PC-9 (cell line): ENCODE measurements around the gene ERC1. TPM values are rescaled to one million over a fixed set of nuclear protein-coding genes. Genes with fewer than 3 reads are reported as not detected.

Experiments used
- BruUV-seq: library from RNA; stranded (reverse); fragments of 400-500 nt; replicated peaks from 2 replicates; lab custom pipeline; 2021; lab: Mats Ljungman, UMichigan
- CTCF ChIA-PET: fragments of 300-600 bp; sonication (Branson Sonifier 250); formaldehyde crosslinking; loops from one replicate; lab custom pipeline; 2022; ENCODE audit warnings: antibody characterized with exemption; lab: Charles Lee
- POLR2A ChIA-PET: fragments of 300-600 bp; sonication (Branson Sonifier 250); formaldehyde crosslinking; loops from one replicate; lab custom pipeline; 2022; ENCODE audit warnings: antibody characterized with exemption; ENCODE audit not compliant: unreplicated experiment; lab: Charles Lee
- DNase-seq, 2 experiments: peaks; one replicate each; pipeline versions ENCODE4 v3.0.0 to v3.0.0-alpha.2; 2015 to 2022; ENCODE audit warnings: mixed read lengths in 1 of 2
- H2AFZ ChIP-seq: fragments of 200-600 bp; sonication (generic); 2 replicates; pipeline ENCODE4 v1.8.1; 2017; ENCODE audit warnings: antibody characterized with exemption
- H3F3A ChIP-seq: fragments of 200-600 bp; sonication (generic); 2 replicates; pipeline ENCODE4 v1.8.1; 2017; ENCODE audit warnings: antibody characterized with exemption, mild to moderate bottlenecking, low read depth; ENCODE audit not compliant: insufficient read depth
- H3K27ac ChIP-seq: fragments of 200-600 bp; sonication (generic); 2 replicates; pipeline ENCODE4 v1.6.1; 2016; ENCODE audit warnings: mixed run types
- H3K27me3 ChIP-seq: fragments of 200-600 bp; sonication (generic); 2 replicates; pipeline ENCODE4 v1.6.1; 2016; ENCODE audit warnings: low read depth, mixed run types; ENCODE audit not compliant: insufficient read depth
- H3K36me3 ChIP-seq: fragments of 200-600 bp; sonication (generic); 2 replicates; pipeline ENCODE4 v1.6.1; 2016; ENCODE audit warnings: low read depth, mixed run types
- H3K4me1 ChIP-seq: fragments of 200-600 bp; sonication (generic); replicated peaks from 2 replicates; pipeline ENCODE4 v1.6.1; 2016; ENCODE audit warnings: mixed run types; ENCODE audit not compliant: insufficient read depth
- H3K4me2 ChIP-seq: fragments of 200-600 bp; sonication (generic); 2 replicates; pipeline ENCODE4 v1.6.1; 2017; ENCODE audit warnings: mixed run types
- H3K4me3 ChIP-seq: fragments of 200-600 bp; sonication (generic); 2 replicates; pipeline ENCODE4 v1.6.1; 2016; ENCODE audit warnings: mixed run types
- H3K79me2 ChIP-seq: fragments of 200-600 bp; sonication (generic); 2 replicates; pipeline ENCODE4 v1.6.1; 2017; ENCODE audit warnings: low read depth, mixed run types
- H3K9me2 ChIP-seq: fragments of 200-600 bp; sonication (generic); 2 replicates; pipeline ENCODE4 v1.8.1; 2017; ENCODE audit warnings: mild to moderate bottlenecking; ENCODE audit not compliant: insufficient read depth
- H3K9me3 ChIP-seq: fragments of 200-600 bp; sonication (generic); 2 replicates; pipeline ENCODE4 v1.8.1; 2016; ENCODE audit warnings: low read depth; ENCODE audit not compliant: insufficient read depth
- H4K20me1 ChIP-seq: fragments of 200-600 bp; sonication (generic); 2 replicates; pipeline ENCODE4 v1.8.1; 2017; ENCODE audit not compliant: insufficient read depth
- CTCF ChIP-seq: fragments of 200-600 bp; sonication (generic); conservative IDR thresholded peaks from 2 replicates; pipeline ENCODE4 v1.6.1; 2017; ENCODE audit warnings: mixed run types, antibody characterized with exemption, mild to moderate bottlenecking, moderate library complexity
- EZH2 ChIP-seq: fragments of 200-600 bp; sonication (generic); IDR thresholded peaks from 2 replicates; pipeline ENCODE4 v1.8.0; 2017; ENCODE audit warnings: antibody characterized with exemption, low read depth
- intact Hi-C: fragments of 100-400 bp; cut with micrococcal nuclease; formaldehyde crosslinking; loops from one replicate; pipeline ENCODE4 v1.10.0; 2022; ENCODE audit not compliant: unreplicated experiment
- total RNA-seq: library from RNA; stranded (reverse); gene quantifications from 2 replicates; pipeline ENCODE4 v1.2.3, GENCODE V29; 2021

ERC1 gene
- total RNA-seq, 1 experiment from 2014 or later, result 52.0 TPM

GRCh38 chr12:1504895-1505311 is 513.9 kb downstream of the ERC1 start:
- BruUV-seq, result no TSS peak

DNA sequence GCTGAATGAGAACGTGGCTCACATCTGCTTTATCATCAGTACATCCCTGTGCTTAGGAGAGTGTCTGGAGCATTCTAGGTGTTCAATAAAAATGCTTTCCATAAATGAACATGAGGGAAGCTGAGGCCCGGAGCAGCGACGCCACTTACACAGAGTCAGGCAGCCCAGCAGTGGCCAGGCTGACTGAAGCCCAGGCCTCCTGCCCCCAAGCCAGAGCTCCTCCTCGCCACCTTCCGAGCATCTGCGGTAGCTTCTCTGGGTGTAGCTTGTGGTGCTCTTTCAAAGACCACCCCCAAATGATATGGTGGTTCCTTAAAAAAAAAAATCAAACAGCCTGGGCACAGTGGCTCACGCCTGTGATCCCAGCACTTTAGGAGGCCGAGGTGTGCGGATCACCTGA is 514.6 kb downstream of the ERC1 start:
- Histone ChIP-seq H3K27me3 (no peaks in the 10 kb centered on the region), H3K9me2 (no peaks in the 10 kb centered on the region), H3K36me3 (no peaks in the 10 kb centered on the region), H3K4me3 (no peak overlapping the region), H3K27ac (no peak overlapping the region), H4K20me1 (no peaks in the 10 kb centered on the region), H3F3A (no peaks in the 10 kb centered on the region), H3K79me2 (no peaks in the 10 kb centered on the region), H3K4me1 (peaks cover 3% of the 10 kb centered on the region), H3K4me2 (no peak overlapping the region), H2AFZ (no peak overlapping the region), H3K9me3 (no peaks in the 10 kb centered on the region)
- ChIA-PET POLR2A (no interaction called here), CTCF (no interaction called here)
- intact Hi-C loops, result no loop called here
- no peak for DNase-seq
- TF ChIP-seq EZH2, result no peak
- no peak for TF ChIP-seq CTCF
- BruUV-seq, result no TSS peak

More at GRCh38 chr12:1504895-1505311, 513.9 kb downstream of the ERC1 start:
- H3K79me2 ChIP-seq, result no peaks in the 10 kb centered on the region
- intact Hi-C loops, result loop anchor here (5.0 kb wide), 1 partner anchor 77 kb away; no protein-coding TSS in a partner anchor
- H4K20me1 ChIP-seq, result no peaks in the 10 kb centered on the region
- no peak for TF ChIP-seq CTCF
- no peak for TF ChIP-seq EZH2
- H3K9me2 ChIP-seq, result no peaks in the 10 kb centered on the region
- no peaks in the 10 kb centered on the region for H3K36me3 ChIP-seq
- H3K9me3 ChIP-seq, result no peaks in the 10 kb centered on the region
- no peak overlapping the region for H3K4me2 ChIP-seq
- no peak for DNase-seq
- H2AFZ ChIP-seq, result no peak overlapping the region
- peaks cover 9% of the 10 kb centered on the region for H3K4me1 ChIP-seq
- no peaks in the 10 kb centered on the region for H3K27me3 ChIP-seq
- CTCF ChIA-PET, result no interaction called here
- POLR2A ChIA-PET, result no interaction called here
- no peaks in the 10 kb centered on the region for H3F3A ChIP-seq
- H3K4me3 ChIP-seq, result no peak overlapping the region
- H3K27ac ChIP-seq, result no peak overlapping the region

GRCh38 chr12:1507308-1507707 is 516.3 kb downstream of the ERC1 start:
- no peaks in the 10 kb centered on the region for H3K9me3 ChIP-seq
- TF ChIP-seq CTCF (no peak), EZH2 (no peak)
- no peak overlapping the region for H3K27ac ChIP-seq
- H3K4me2 ChIP-seq, result no peak overlapping the region
- H3K27me3 ChIP-seq, result no peaks in the 10 kb centered on the region
- H3F3A ChIP-seq, result no peaks in the 10 kb centered on the region
- DNase-seq, result no peak
- H3K4me1 ChIP-seq, result no peaks in the 10 kb centered on the region
- H3K36me3 ChIP-seq, result no peaks in the 10 kb centered on the region
- H3K4me3 ChIP-seq, result no peak overlapping the region
- no peak overlapping the region for H2AFZ ChIP-seq
- H3K9me2 ChIP-seq, result no peaks in the 10 kb centered on the region
- POLR2A ChIA-PET, result no interaction called here
- H4K20me1 ChIP-seq, result no peaks in the 10 kb centered on the region
- no peaks in the 10 kb centered on the region for H3K79me2 ChIP-seq
- BruUV-seq, result no TSS peak
- intact Hi-C loops, result no loop called here
- CTCF ChIA-PET, result no interaction called here
